Ovary (tissue), 9 donors: Measurements from ENCODE around the gene PIP5K1B. TPM values are rescaled to one million over a fixed set of nuclear protein-coding genes. Genes with fewer than 3 reads are reported as not detected.

Source experiments
- DNase-seq, 5 donors: peaks; one replicate each; pipeline ENCODE4 v3.0.0-alpha.2; 2019 to 2020
- H3K27ac ChIP-seq, 2 donors: fragments of 200-600 bp; one replicate each; pipeline versions ENCODE4 v1.5.1 to v1.8.0; 2019 to 2022
- H3K27me3 ChIP-seq: fragments of 200-600 bp; one replicate; pipeline ENCODE4 v1.8.0; 2022
- H3K36me3 ChIP-seq: fragments of 200-600 bp; sonication (generic); one replicate; pipeline ENCODE4 v1.5.1; 2019
- H3K4me1 ChIP-seq: one replicate; pipeline ENCODE4 v1.8.1; 2013; ENCODE audit warnings: mild to moderate bottlenecking, moderate library complexity; ENCODE audit not compliant: insufficient read depth
- H3K4me3 ChIP-seq: fragments of 200-600 bp; sonication (generic); one replicate; pipeline ENCODE4 v1.5.1; 2017
- H3K9me3 ChIP-seq, 2 donors: fragments of 200-600 bp in 1 of 2; sonication (generic) in 1 of 2; one replicate each; pipeline versions ENCODE4 v1.5.1 to v1.8.1; 2013 to 2019; ENCODE audit warnings: mild to moderate bottlenecking in 1 of 2, moderate library complexity in 1 of 2
- CTCF ChIP-seq, 3 donors: fragments of 450-650 bp in 2 of 3; fragments of 200-600 bp in 1 of 3; IDR thresholded peaks; one replicate each; pipeline versions ENCODE4 v1.5.1 to v1.8.0; 2016 to 2022; ENCODE audit warnings: antibody characterized with exemption in 3 of 3, mild to moderate bottlenecking in 1 of 3
- EP300 ChIP-seq: sonication (generic); formaldehyde crosslinking; IDR thresholded peaks from one replicate; pipeline ENCODE4 v1.6.1; 2017; ENCODE audit warnings: antibody characterized with exemption
- POLR2A ChIP-seq: fragments of 450-650 bp; IDR thresholded peaks from one replicate; pipeline ENCODE4 v1.6.1; 2017; ENCODE audit warnings: antibody characterized with exemption, mild to moderate bottlenecking, moderate library complexity
- WGBS, 3 donors: extraction: QIAGEN DNeasy Blood & Tissue Kit in 1 of 3; methylation state at CpG; one replicate each; pipeline versions ENCODE4 v1.1.5 to v1.1.7; 2013 to 2017; 5-methylcytosine and 5-hydroxymethylcytosine counted together
- intact Hi-C, 4 donors: fragments of 100-400 bp; cut with DNase I; formaldehyde crosslinking; loops; one replicate each; pipeline versions ENCODE4 v1.11.0 to v1.15.1; 2022 to 2023
- polyA plus RNA-seq, 2 donors: library from polyadenylated mRNA; stranded (reverse); fragments of 200-250 nt in 1 of 2; fragments of 350-450 nt in 1 of 2; fragmentation: Illumina TruSeq in 1 of 2; extraction: RNeasy Lipid Tissue Mini Kit (QIAGEN cat#74804) in 1 of 2; gene quantifications; one replicate each; pipeline ENCODE4 v1.2.3, GENCODE V29; 2013 to 2014
- total RNA-seq, 7 donors: library from RNA; depleted of rRNA in 2 of 7; stranded (reverse); fragments of >200 nt in 2 of 7; fragmentation: NEBNext Ultra II Directional in 3 of 7; extraction: Animal tissue kit (Norgen Biotek cat#: 25700) in 3 of 7; gene quantifications; one replicate each; pipeline versions ENCODE4 v1.1.0 to v1.2.4, GENCODE V29; 2016 to 2023
- donor health status: DM: no; HTN: no; CAD: no; lungs with moderate emphysema.
- donor health status: DM: no; HTN: no; CAD: no.
- donor health status: Bipolar disorder and iron deficiency.
- donor health status: DM: yes; HTN: yes; CAD: no.
- donor health status: DM: no; HTN: no; CAD: no.
- donor health status: DM: yes; HTN: yes; CAD: no.

The PIP5K1B gene
- total and polyA plus RNA-seq, 9 donors: 0.36 to 3.4 (median 1.0) TPM

DNA sequence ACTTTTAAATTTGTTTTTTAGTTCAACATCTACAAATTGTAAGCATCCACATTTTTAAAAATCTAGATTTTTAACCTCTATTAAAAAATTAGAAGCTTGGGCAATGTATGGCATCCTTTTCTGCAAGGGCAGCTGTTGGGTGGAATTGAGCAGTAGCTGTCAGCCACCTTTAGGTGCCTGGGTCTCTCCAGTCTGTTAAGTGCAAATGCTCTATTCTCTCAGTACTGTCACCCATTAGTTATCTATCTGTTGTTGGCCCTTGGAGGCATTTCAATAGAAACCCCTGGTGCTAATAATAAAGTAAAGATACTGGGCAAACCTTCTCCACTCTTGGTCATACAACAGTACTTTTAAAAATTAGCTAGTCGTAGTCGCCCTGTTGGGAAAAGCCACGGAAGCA is 63.6 kb downstream of the PIP5K1B start:
- no peaks in the 10 kb centered on the region for H3K27me3 ChIP-seq
- WGBS, 3 donors: 90 to 91% (median 90%) methylated on average over 3 of the region's 3 CpGs
- no peaks in the 10 kb centered on the region for H3K4me1 ChIP-seq
- no peak for TF ChIP-seq EP300
- TF ChIP-seq POLR2A: no peak
- TF ChIP-seq CTCF (IDR thresholded peaks at IDR 0.05): no peak
- no peak overlapping the region for H3K27ac ChIP-seq
- H3K4me3 ChIP-seq: no peak overlapping the region
- no peaks in the 10 kb centered on the region for H3K9me3 ChIP-seq
- intact Hi-C loops: no loop called here
- no peaks in the 10 kb centered on the region for H3K36me3 ChIP-seq
- DNase-seq: no peak

DNA sequence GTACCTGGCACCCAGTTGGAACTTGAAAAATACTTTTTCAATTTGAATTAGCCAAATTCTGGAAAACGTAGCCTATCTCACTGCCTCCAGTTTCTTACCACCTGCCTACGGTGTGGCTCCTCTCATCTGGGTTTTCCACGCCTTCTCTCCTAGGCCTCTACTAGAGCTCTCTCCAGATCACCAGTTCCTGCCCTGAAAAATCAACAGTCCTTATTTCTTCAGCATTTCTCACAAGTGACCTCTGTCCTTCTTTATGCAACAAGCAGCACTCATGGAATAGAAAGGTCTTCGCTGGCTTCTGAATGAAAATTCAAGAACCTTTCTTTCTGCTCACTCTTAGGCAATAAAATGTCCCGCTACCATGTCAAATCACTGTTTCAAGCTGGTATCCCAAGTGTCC is 64.8 kb downstream of the PIP5K1B start:
- H3K27me3 ChIP-seq: no peaks in the 10 kb centered on the region
- no peaks in the 10 kb centered on the region for H3K9me3 ChIP-seq
- DNase-seq: no peak
- intact Hi-C loops: no loop called here
- H3K27ac ChIP-seq: no peak overlapping the region
- 85 to 92% (median 91%) methylated on average over 5 of the region's 5 CpGs for WGBS, 3 donors
- no peaks in the 10 kb centered on the region for H3K4me1 ChIP-seq
- H3K4me3 ChIP-seq: no peak overlapping the region
- TF ChIP-seq CTCF (IDR thresholded peaks at IDR 0.05): no peak
- no peaks in the 10 kb centered on the region for H3K36me3 ChIP-seq

GRCh38 chr9:68771376-68771775 is 66.3 kb downstream of the PIP5K1B start:
- DNase-seq: no peak
- Histone ChIP-seq H3K4me3 (no peak overlapping the region), H3K27ac (no peak overlapping the region), H3K27me3 (no peaks in the 10 kb centered on the region), H3K4me1 (no peaks in the 10 kb centered on the region), H3K36me3 (no peaks in the 10 kb centered on the region), H3K9me3 (no peaks in the 10 kb centered on the region)
- TF ChIP-seq POLR2A (no peak), EP300 (no peak), CTCF (IDR thresholded peaks at IDR 0.05) (no peak)
- 38 to 72% (median 61%) methylated on average over 1 of the region's 1 CpG for WGBS, 3 donors
- intact Hi-C loops: no loop called here

GRCh38 chr9:68775003-68775730 is 70.1 kb downstream of the PIP5K1B start:
- no peak for TF ChIP-seq CTCF (IDR thresholded peaks at IDR 0.05)
- no peak for TF ChIP-seq EP300
- TF ChIP-seq POLR2A: no peak
- no peak for DNase-seq
- Histone ChIP-seq H3K4me3 (no peak overlapping the region), H3K27me3 (no peaks in the 10 kb centered on the region), H3K36me3 (no peaks in the 10 kb centered on the region), H3K4me1 (peaks cover 2% of the 10 kb centered on the region), H3K9me3 (no peaks in the 10 kb centered on the region), H3K27ac (no peak overlapping the region)
- WGBS, 3 donors: 69 to 79% (median 76%) methylated on average over 5 of the region's 5 CpGs
- intact Hi-C loops: no loop called here
